GM19468 (cell line): Measurements from ENCODE around the gene GARNL3.
A peak's percentile ranks its signal among the peaks of the same experiment; 100 is the strongest.

Experiments
- ATAC-seq: cut with Tn5 transposase; IDR thresholded peaks from one replicate; pipeline ENCODE4 v1.9.1; 2021; ENCODE audit warnings: mild to moderate bottlenecking, moderate library complexity, moderate number of reproducible peaks; ENCODE audit not compliant: unreplicated experiment; ENCODE audit errors: extremely low read depth

The GARNL3 gene, protein sequence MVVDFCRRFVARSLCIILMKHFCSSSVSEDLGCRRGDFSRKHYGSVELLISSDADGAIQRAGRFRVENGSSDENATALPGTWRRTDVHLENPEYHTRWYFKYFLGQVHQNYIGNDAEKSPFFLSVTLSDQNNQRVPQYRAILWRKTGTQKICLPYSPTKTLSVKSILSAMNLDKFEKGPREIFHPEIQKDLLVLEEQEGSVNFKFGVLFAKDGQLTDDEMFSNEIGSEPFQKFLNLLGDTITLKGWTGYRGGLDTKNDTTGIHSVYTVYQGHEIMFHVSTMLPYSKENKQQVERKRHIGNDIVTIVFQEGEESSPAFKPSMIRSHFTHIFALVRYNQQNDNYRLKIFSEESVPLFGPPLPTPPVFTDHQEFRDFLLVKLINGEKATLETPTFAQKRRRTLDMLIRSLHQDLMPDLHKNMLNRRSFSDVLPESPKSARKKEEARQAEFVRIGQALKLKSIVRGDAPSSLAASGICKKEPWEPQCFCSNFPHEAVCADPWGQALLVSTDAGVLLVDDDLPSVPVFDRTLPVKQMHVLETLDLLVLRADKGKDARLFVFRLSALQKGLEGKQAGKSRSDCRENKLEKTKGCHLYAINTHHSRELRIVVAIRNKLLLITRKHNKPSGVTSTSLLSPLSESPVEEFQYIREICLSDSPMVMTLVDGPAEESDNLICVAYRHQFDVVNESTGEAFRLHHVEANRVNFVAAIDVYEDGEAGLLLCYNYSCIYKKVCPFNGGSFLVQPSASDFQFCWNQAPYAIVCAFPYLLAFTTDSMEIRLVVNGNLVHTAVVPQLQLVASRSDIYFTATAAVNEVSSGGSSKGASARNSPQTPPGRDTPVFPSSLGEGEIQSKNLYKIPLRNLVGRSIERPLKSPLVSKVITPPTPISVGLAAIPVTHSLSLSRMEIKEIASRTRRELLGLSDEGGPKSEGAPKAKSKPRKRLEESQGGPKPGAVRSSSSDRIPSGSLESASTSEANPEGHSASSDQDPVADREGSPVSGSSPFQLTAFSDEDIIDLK

DNA sequence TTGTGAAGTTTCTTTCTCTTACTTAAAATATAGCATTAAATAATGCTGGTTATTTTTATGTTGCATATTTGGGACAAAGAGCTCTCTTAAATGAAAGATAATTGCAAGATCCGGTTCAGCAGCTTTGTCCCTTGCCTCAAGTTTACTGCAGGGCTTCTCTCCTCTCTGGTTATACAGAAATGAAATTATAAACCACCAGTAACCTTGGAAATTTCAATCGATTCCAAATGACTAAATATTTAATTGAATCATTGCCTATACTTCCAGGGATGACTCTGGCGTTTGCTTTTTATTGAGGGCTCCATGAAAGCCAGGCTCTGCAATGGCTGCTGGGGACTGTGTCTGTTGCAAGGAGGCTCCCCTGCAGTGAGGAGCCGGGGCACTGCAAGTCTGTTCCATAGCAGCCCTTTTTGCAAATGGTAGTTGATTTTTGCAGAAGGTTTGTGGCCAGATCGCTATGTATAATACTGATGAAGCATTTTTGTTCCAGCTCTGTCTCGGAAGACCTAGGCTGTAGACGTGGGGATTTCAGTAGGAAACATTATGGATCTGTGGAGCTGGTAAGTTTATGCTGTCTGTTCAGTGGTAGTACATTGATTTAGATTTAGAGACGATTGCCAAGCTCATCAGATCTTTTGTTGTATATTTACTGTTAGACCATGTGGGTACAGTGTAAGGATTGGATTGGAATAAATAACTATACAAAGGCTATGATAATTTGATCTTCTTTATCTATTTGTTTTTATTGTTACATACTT lies at the start of gene GARNL3:
Gene GARNL3 (plus strand): TSS at position 313 of the 758 bp plus-strand sequence. CDS start 104 bp downstream, at position 417.
- no peak for ATAC-seq

DNA sequence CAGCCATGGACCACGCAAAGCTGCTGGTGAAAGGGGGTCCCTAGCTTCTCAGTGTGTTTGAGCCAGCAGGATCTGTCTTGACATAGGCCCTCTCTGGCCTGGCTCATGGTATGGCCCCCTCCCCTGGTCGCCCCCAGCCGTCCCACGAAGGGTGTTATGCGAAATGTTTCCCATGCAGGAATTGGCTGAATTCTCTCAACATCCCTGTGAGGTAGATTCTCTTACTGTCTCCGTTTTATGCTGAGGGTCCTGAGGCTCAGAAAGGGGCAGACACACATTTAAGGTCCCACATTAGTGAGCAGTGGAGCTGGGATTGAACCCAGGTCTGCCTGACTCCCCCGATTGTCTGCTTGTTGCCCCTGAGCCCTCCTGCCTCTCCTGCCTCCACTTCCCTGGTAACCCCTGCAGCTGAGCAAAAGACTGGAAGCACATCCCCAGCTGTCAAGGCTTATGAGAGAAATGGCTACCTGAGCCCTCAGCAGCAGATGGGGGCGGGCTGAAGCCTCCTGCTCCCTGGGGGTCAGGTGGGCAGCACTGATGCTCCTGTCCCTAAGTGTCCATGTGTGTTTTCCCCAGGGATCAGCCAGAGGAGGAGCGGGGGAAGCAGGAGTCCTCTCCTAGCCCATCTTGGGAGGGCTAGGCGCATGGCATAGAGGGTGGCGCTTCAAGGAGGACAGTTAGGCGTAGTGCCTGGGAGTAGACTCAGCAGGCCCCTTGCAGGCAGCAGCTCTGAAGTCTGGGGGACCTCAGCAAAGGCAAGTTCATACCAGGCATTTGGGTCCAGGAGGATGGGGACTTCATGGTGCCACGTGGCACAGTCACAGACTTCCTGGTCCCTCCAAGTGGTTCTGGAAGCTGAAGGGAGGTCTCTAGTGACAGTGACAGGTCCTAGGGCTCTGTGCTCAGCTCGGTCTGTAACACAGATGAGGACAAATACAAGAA lies 49.0 kb upstream of the GARNL3 start:
- no peak for ATAC-seq

DNA sequence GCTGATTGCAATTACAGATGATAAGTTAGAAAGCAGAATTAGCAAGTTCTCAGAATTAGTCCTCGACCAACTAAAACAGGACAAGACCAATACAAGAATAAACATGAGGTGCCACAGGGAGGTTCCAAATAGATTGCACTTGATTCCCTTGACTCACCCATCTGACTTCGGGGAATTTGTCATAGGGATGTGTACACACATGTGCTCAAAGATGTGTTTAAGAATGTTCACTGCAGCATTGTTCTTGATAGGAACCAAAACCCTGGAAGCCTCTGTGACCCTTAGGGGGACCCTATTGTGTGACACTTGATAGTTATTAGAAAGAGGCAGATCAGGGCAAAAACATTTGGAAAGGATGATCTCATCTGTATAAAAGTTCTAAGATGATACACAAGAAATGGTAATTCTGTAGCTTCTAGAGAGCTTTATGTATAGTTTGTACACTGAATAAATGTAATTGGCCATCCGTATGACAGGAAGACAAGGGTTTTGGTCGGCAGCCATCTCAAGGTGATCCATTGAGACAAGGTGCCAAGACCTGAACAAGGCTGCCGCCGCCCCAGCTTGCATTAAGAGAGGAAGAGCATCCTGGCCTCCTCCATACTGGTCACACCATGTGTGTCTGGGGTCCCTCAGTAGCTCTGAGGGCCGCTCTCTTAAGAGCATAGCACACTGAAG lies 48.2 kb upstream of the GARNL3 start:
- no peak for ATAC-seq

DNA sequence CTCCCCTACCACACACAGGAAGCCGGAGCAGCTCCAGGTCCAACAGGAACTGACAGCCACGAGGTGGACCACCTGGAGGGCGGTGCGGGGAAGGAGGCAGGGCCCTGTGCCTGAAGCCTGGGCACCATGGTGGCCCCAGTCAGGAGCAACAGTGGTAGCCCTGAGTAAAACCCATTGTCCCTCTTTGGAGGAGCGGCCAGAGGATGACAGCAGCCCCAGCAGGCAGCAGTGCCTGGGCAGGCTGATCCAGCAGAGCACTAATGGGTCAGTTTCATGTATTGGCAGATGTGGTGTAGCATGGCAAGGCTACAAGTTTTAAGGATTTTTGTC lies 47.7 kb upstream of the GARNL3 start:
- no peak for ATAC-seq

DNA sequence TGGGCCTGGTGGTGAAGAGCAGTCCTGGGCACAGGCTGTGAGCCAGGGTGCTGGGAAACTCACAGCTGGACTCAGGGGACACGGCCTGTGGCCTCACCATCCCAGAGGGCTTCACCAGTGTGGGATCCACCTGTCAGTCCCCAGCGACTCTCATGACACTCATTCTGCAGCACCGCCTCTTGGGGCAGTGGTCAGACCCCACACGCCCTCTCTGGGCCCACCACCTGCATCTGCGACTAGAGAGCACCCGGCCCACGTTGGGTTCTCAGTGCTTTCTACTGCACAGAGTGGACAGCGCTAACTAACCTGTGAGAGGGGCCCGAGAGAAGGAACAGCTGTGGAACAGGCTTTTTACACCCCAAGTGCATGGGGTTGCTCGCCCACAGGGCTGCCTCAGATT lies 45.8 kb upstream of the GARNL3 start:
- ATAC-seq: no peak

DNA sequence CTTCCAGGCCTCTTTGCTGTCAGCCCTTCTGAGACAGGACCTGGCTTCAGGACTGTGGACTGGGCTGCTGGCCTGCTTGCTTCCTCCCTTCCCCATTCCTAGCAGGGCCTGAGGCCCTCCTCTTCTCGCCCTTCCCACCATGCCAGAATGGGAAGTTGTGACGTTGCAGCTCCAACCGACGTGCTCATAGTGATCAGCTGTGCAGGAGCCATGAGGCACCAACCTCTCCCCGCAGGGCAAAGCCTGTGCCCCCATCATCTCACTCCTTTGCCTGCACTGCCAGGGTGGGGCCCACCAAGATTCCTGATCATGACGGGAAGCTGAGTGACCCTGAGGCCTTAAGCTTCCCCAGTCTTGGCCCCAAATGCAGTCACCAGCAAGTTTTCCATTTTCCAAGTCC lies 45.1 kb upstream of the GARNL3 start:
- ATAC-seq: no peak

DNA sequence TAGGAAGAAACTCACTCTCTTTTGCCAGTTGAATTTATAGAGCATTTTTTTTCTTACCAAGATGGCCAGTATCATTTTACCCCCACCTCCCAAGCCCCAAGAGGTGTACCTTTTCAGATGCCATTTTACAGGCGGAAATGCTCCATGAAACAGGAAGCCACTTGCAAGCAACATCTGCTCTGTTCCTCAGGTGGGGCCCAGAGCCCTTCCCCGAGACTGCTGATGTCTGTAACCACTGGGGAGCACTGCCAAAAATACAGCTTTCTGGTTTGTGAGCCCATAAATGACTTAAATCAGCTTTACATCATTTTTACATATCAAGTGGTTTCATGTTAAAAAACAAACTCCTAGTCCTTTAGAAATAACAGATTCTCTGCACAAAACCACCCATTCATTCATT lies 42.9 kb upstream of the GARNL3 start:
- ATAC-seq: no peak

DNA sequence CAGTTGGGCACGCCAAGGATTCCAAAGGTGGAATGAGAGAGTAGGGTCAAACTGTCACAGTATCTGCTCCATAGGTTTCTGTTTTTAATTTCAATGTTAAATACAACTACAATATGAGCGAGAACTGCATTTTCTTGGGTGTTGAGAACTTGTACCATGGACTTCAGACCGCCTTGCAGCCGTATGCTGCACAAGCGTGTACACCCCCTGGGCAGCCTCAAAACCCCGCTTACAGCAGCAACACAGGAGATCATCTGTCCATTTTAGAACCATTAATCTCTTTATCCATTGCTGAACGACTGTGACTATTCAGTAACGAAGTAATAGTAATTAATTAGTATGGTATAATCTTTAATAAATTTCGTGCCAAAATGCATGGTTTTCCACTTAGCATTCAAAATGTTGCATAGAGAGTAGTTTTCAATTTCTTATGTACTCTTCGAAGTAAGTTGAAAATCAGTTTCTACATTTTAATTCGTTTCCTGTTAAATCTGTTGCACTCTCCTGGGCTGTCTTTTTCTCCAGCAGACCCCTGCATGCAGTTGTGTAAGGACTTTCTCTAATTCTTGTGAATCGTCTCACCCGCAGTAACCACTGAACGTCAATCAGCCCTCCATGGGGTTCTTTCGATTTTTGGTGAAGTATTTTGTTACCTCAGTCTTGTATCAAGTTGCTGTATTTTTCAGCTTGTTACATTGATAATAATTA lies 42.0 kb upstream of the GARNL3 start:
- no peak for ATAC-seq

DNA sequence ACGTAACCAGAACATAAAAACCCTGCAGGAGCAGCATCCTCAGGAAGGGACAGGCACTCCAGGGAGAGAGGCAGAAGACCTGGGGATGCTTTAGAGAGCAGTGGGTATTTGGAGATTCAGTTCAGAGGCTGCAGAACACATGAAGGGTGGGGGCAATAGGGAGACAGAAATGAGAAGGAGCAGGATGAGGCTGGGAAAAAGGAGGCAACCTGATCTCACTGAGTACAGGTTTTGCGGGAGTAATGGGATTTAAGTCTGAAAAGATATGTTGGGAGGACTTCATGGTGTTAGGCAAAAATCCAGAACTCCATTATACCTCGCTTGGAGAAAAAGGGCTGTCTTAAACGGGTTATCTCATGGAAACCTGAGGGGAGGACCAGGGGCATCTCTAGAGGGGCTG lies 41.3 kb upstream of the GARNL3 start:
- no peak for ATAC-seq

DNA sequence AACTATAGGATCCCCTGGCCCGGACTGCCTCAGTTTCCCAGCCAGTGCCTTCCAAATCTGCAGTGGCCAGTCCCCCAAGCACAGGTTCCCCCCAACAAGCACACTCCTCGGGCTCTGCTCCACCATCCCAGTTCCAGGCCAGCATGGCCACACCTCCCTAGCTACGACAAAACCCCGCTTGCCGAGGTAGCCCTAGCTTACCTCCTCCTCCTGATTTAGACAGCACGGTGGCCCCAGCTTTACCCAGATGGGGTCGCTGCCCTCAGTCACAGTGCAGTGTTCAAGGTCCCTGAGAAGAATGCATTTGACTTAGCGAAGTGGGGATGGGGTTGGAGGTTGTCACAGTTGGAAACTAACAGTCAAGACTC lies 40.8 kb upstream of the GARNL3 start:
- ATAC-seq: no peak

DNA sequence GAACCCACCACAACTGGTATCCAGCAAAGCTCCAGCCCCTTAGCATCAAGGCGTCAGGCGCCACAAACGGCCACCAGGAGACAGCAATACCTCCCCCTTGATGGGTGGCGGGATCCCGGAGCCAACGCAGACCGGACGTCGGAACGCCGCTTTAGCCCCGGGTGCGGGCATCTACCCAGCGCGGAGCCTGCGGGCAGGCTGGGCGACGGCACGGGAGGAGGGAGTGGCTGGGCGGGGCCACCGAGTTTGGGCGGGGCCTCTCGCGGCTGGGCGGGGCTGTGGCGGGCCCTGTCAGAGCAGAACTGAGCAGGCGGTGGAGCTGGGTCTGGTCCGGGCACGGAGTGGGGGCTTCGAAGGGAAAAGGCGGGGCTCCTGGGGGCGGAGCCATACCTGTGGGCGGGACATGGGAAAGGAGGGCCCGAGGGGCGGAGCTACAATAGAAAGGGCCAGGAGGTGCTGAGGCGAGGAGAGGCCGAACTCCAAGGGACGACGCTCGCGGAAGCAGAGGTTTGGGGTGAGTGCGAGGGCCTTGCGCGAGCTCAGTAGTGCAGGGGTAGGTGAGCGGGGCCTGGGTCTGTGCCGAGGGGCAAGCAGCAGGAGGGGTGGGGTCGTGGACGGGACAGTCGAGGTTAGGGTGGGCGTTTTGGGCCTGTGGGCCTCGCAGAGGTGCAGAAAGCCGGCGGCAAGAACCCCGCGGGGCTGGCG lies 40.2 kb upstream of the GARNL3 start:
- peak; percentile 16 for ATAC-seq

DNA sequence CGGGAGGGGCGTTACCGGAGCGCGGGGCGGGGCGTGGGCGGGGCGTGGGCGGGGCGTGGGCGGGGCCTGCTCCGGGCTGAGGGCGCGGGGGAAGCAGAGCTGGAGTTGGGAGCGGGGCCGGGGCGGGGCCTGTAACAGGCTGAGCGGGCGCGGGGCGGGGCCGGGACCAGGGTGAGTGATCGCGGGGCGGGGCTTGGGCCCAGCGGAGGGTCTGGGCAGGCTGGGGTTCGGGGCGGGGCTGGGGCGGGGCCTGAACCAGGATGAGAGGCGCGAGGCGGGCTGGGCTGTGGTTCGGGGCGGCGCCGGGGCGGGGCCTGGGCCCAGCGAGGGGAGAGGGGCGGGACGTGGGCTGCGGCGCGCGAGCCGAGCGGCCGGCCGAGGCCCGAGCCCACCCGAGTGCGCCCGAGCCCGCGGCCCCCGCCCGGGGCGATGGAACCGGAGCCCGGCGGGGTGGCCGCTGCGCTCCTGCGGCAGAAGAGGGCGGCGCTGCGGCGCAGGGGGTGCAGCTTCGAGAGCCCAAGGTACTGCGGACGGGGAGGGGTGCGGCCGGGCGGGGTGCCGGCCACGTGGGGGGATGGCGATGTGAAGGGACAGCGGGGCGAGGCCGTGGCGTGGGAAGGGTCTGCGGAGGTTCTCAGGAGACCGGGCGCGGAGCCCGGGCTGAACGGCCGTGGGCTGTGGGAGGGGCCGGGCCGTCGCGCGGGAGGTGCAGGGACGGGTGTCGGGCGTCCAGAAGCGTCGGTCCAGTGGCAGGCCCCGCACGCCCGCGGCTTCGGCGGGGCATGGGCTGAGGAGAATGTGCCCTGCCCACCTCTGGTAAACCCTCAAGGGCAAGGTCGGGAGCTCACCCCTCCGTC lies 39.5 kb upstream of the GARNL3 start:
- ATAC-seq: peak; percentile 16

DNA sequence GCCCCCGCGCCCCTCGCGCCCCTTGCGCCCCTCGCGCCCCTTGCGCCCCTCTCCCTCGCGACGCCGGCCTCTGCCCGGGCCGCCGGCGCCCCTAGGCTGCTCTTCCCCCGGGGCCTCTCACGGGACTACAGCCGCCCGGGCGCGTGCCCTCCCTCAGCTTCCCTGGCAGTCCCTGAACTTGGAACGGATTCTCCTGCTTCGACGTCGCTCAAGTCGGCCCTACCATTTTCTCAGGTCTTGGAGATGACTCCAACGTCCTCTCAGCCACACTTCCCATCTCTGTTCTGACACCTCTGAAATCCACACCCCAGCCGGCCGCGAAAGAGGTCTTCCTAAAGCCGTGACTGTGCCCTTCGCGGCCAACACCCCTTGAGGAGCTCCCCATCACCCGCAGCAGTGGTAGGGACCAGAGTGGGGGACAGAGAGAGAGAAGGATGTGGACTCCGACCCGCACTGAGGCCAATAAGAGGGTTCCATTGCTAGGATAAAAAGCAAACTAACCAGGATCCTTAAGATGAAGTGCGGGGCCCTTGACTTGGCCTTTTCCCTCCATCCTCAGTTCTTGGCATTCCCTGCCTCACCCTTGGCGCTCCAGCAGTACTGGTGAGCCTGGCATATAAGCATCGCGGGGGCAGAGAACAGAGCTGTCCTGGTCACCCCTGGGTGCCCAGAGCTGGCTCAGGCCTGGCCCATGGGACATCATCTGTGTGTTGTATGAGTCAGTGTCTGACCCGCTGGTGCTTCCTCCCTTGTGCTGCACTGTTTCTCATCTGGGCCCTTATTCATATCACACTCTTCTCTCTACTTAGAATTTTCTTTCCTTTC lies 38.6 kb upstream of the GARNL3 start:
- ATAC-seq: no peak

DNA sequence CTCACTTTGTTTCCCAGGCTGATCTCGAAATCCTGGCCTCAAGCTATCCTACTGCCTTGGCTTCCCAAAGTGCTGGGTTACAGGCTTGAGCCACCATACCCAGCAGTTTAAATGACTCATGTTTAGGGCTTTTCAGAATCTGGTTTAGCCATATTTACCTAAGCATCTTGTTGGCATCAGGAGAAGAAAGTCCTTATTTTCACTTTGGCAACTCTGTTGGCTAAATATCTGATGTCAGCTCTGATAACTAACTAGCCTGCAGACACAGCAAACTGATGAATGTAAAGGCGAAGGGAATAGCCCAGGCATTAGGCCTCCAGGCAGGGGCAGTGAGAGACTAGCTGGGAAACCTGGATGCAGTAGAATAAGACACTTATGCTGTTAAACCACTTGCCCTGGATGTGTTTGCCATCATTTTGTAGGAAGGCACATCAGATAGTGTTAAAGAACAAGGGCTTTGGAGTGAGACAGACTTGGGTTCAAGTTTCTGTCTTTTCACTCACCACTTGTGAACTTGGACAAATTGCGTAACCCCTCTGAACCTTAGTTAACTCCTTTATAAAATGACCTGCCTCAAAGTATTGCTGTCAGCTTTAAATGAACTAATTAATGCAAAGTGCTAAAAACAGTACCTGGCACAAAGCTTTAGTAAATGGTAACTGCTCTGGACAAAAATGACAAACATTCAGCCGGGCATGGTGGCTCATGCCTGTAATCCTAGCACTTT lies 34.7 kb upstream of the GARNL3 start:
- no peak for ATAC-seq

DNA sequence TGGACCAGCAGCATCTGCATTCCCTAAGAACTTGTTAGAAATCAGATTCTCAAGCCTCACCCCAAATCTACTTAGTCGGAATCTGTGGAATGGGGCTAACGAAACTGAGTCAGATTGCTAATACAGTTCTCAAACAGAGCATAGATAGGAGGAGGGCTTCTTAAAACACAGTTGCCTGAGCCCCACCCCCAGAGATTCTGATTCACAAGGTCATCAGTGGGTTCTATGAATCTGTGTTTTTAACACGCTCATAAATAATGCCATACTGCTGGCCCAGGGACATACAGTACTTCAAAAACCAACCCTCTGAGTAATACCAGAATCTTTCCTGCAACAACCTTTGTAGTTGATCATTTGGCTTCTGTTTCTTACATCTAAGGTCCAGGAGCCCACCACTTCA lies 32.9 kb upstream of the GARNL3 start:
- no peak for ATAC-seq
